Kidney (tissue), 22 donors: Measurements from ENCODE around the gene POLRMT. TPM values are rescaled to one million over a fixed set of nuclear protein-coding genes. Genes with fewer than 3 reads are reported as not detected.

Experiments used
- DNase-seq, 5 donors: peaks; one replicate each; pipeline ENCODE4 v3.0.0-alpha.2; 2013 to 2020
- FAIRE-seq: peaks from 2 replicates; lab custom pipeline; 2012; peaks lifted over from hg19 to GRCh38; lab: Jason Lieb, UNC
- H3K27ac ChIP-seq, 2 donors: one replicate each; pipeline ENCODE4 v1.7.0; 2013; ENCODE audit warnings: low read depth in 2 of 2, low read length in 2 of 2, inconsistent platforms in 1 of 2
- H3K27me3 ChIP-seq: one replicate; pipeline ENCODE4 v1.7.1; 2013; ENCODE audit warnings: low read length, inconsistent platforms; ENCODE audit not compliant: control insufficient read depth, insufficient read depth
- H3K36me3 ChIP-seq, 3 donors: one replicate each; pipeline versions ENCODE4 v1.7.0 to v1.7.1; 2013; ENCODE audit warnings: low read length in 3 of 3, control low read depth in 1 of 3, inconsistent platforms in 1 of 3; ENCODE audit not compliant: insufficient read depth in 3 of 3, control insufficient read depth in 2 of 3
- H3K4me1 ChIP-seq, 3 donors: one replicate each; pipeline versions ENCODE4 v1.7.0 to v1.7.1; 2013; ENCODE audit warnings: low read length in 3 of 3, inconsistent platforms in 1 of 3, low read depth in 1 of 3; ENCODE audit not compliant: control insufficient read depth in 2 of 3, insufficient read depth in 2 of 3
- H3K4me3 ChIP-seq, 3 donors: one replicate each; pipeline versions ENCODE4 v1.7.0 to v1.8.1; 2013; ENCODE audit warnings: low read length in 3 of 3, control low read depth in 1 of 3, inconsistent platforms in 1 of 3
- H3K9ac ChIP-seq, 3 donors: one replicate each; pipeline versions ENCODE4 v1.7.0 to v1.7.1; 2013; ENCODE audit warnings: low read length in 3 of 3, control low read depth in 1 of 3, inconsistent platforms in 1 of 3
- H3K9me3 ChIP-seq, 3 donors: one replicate each; pipeline versions ENCODE4 v1.7.0 to v1.7.1; 2013; ENCODE audit warnings: low read length in 3 of 3, control low read depth in 1 of 3, inconsistent platforms in 1 of 3; ENCODE audit not compliant: control insufficient read depth in 2 of 3, insufficient read depth in 1 of 3
- intact Hi-C: fragments of 100-400 bp; cut with DNase I; formaldehyde crosslinking; loops from one replicate; pipeline ENCODE4 v1.11.1; 2022
- long read RNA-seq, 10 donors: library from polyadenylated mRNA in 1 of 10; unstranded in 1 of 10; transcript quantifications; one replicate each; pipeline ENCODE4 v2.0.0 and lab custom pipeline, GENCODE V29; 2021 to 2026
- polyA plus RNA-seq: library from polyadenylated mRNA; stranded (reverse); fragments of 350-450 nt; fragmentation: Illumina TruSeq; extraction: RNeasy Lipid Tissue Mini Kit (QIAGEN cat#74804); gene quantifications from one replicate; pipeline ENCODE4 v1.2.3, GENCODE V29; 2014; ENCODE audit warnings: low read depth, low replicate concordance; ENCODE audit not compliant: insufficient read depth
- total RNA-seq: library from RNA; stranded (reverse); fragmentation: NEBNext Ultra II Directional; extraction: Animal tissue kit (Norgen Biotek cat#: 25700); gene quantifications from one replicate; pipeline ENCODE4 v1.2.1, GENCODE V29; 2021
- TF ChIP-seq, protein P1 (sequence below): IDR thresholded peaks from 3 replicates; pipeline ENCODE4 v1.5.1; 2012; ENCODE audit warnings: mild to moderate bottlenecking, moderate library complexity, borderline replicate concordance; ENCODE audit not compliant: insufficient read depth; ENCODE audit errors: extremely low read depth
- donor health status: control.
- donor health status: control.
- donor health status: control.
- donor health status: control.
- donor health status: control.
- donor health status: DM: yes; HTN: yes; CAD: no.
- donor health status: Normal renal cell carcinoma (clear cell type).

POLRMT gene
- total RNA-seq = 49.8 TPM
- 117 TPM for polyA plus RNA-seq
- long read RNA-seq, donor 1, partial matches to known transcripts = 0 of 6 reads
- long read RNA-seq, donor 1, other reads (novel, unspliced or antisense) = 0 of 6 reads
- long read RNA-seq, donor 2, transcript POLRMT-202 (21 exons, 3,835 nt) = major isoform, 6 of 123 reads
- long read RNA-seq, donor 2, partial matches to known transcripts = 82 of 123 reads
- long read RNA-seq, donor 2, other reads (novel, unspliced or antisense) = 34 of 123 reads
- long read RNA-seq, donor 3, partial matches to known transcripts = 15 of 16 reads
- long read RNA-seq, donor 3, other reads (novel, unspliced or antisense) = 0 of 16 reads
- long read RNA-seq, donor 4, partial matches to known transcripts = 6 of 12 reads
- long read RNA-seq, donor 4, other reads (novel, unspliced or antisense) = 0 of 12 reads
- long read RNA-seq, donor 5 = 0 reads
- long read RNA-seq, donor 6, partial matches to known transcripts = 0 of 2 reads
- long read RNA-seq, donor 6, other reads (novel, unspliced or antisense) = 0 of 2 reads
- long read RNA-seq, donor 7, transcript POLRMT-202 (21 exons, 3,835 nt) = major isoform, 25 of 96 reads
- long read RNA-seq, donor 7, partial matches to known transcripts = 41 of 96 reads
- long read RNA-seq, donor 7, other reads (novel, unspliced or antisense) = 28 of 96 reads
- long read RNA-seq, donor 8, partial matches to known transcripts = 0 of 7 reads
- long read RNA-seq, donor 8, other reads (novel, unspliced or antisense) = 0 of 7 reads
- long read RNA-seq, donor 9 = 0 reads
- long read RNA-seq, donor 10, partial matches to known transcripts = 13 of 20 reads
- long read RNA-seq, donor 10, other reads (novel, unspliced or antisense) = 5 of 20 reads

DNA sequence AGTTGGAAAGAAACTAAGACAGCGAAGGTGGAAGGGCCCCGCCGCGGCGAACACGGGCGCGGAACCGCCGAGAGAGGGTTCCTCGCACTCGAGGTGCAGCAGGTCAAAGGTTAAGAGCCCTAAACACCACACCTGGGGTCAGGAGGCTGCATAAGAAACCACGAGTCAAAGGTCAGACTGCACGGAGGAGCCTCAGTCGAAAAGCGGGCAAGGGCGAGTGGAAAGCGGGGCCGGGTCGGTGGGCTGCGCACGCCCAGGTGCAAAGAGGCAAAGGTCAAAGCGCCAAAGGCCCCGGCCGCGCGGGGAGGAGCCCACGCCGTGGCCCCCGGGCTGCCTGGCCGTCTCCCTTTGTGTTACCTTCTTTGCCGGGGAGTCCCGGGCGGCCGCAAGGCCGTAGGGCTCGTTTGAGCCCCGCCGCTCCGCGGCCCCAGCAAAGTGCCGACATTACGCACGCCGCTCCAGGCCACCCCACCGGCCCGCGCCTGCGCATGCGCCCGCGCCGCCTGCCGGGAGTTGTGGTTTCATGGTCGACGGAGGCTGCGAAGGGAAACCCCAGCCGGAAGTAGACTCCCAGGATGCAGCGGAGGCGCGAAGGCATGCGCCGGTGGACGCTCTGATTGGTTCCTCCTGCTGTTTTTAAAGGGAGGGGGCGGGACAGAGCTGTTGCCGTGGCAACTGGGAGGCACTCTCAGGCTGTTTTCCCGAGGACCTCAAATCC lies at the start of gene POLRMT:
POLRMT (minus strand) TSS at position 470 of the 718 bp plus-strand sequence; CDS start at position 445, 25 bp downstream.
- peak; percentile 27 for FAIRE-seq
- H3K4me3 ChIP-seq = peak within 1 kb of the TSS; percentile 89 to 94 (median 90)

DNA sequence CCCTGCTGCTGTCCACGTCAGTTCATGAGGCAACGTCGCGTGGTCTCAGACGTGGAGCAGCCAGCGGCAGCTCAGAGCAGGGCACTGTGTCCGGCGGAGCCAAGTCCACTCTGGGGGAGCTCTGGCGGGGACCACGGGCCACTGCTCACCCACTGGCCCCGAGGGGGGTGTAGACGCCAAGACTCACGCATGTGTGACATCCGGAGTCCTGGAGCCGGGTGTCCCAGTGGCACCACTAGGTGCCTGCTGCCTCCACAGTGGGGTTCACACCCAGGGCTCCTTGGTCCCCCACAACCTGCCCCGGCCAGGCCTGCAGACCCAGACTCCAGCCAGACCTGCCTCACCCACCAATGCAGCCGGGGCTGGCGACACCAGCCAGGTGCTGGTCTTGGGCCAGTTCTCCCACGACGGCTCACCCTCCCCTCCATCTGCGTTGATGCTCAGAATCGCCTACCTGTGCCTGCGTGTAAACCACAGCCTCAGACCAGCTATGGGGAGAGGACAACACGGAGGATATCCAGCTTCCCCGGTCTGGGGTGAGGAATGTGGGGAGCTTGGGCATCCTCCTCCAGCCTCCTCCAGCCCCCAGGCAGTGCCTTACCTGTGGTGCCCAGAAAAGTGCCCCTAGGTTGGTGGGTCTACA lies 49.5 kb upstream of the POLRMT start:
- H3K27me3 ChIP-seq = no peaks in the 10 kb centered on the region
- H3K4me3 ChIP-seq = no peak overlapping the region
- no peaks in the 10 kb centered on the region for H3K9me3 ChIP-seq
- peak in 2 of 5 donors; percentile 65 to 83 for DNase-seq
- H3K27ac ChIP-seq = no peak overlapping the region
- H3K4me1 ChIP-seq = peaks cover 0 to 4% (median 0%) of the 10 kb centered on the region in 3 donors
- no peak overlapping the region for H3K9ac ChIP-seq
- no peaks in the 10 kb centered on the region for H3K36me3 ChIP-seq
- TF ChIP-seq, protein P1, sequence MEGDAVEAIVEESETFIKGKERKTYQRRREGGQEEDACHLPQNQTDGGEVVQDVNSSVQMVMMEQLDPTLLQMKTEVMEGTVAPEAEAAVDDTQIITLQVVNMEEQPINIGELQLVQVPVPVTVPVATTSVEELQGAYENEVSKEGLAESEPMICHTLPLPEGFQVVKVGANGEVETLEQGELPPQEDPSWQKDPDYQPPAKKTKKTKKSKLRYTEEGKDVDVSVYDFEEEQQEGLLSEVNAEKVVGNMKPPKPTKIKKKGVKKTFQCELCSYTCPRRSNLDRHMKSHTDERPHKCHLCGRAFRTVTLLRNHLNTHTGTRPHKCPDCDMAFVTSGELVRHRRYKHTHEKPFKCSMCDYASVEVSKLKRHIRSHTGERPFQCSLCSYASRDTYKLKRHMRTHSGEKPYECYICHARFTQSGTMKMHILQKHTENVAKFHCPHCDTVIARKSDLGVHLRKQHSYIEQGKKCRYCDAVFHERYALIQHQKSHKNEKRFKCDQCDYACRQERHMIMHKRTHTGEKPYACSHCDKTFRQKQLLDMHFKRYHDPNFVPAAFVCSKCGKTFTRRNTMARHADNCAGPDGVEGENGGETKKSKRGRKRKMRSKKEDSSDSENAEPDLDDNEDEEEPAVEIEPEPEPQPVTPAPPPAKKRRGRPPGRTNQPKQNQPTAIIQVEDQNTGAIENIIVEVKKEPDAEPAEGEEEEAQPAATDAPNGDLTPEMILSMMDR = no peak
- intact Hi-C loops = no loop called here
- no peak for FAIRE-seq

More for the DNA sequence above, at the start of gene POLRMT:
- TF ChIP-seq, protein P1 = no peak
- intact Hi-C loops = no loop called here
- Histone ChIP-seq H3K27me3 (no peaks in the 10 kb centered on the region), H3K9me3 (no peaks in the 10 kb centered on the region), H3K36me3 (no peaks in the 10 kb centered on the region), H3K4me1 (peaks cover 0 to 11% (median 4%) of the 10 kb centered on the region in 3 donors), H3K9ac (peak within 1 kb of the TSS; percentile 81 to 93 (median 82)), H3K27ac (peak within 1 kb of the TSS in 1 of 2 donors; percentile 17)
- DNase-seq = peak; percentile 98 to 99 (median 99)
